BJ (cell line): ENCODE data around the gene SSH3. TPM values are rescaled to one million over a fixed set of nuclear protein-coding genes. Genes with fewer than 3 reads are reported as not detected.
A peak's percentile ranks its signal among the peaks of the same experiment; 100 is the strongest.

Experiments used
- CTCF ChIA-PET: fragments of 350-600 bp; formaldehyde crosslinking; extraction: SDS; loops from one replicate; lab custom pipeline; 2021; ENCODE audit warnings: antibody characterized with exemption, inconsistent platforms; lab: Yijun Ruan, JAX
- POLR2A ChIA-PET: fragments of 300-600 bp; sonication (Branson Sonifier 250); formaldehyde crosslinking; extraction: SDS; loops from one replicate; lab custom pipeline; 2021; ENCODE audit warnings: antibody characterized with exemption; lab: Charles Lee
- DNase-seq: peaks from one replicate; pipeline ENCODE4 v3.0.0-alpha.2; 2011; ENCODE audit warnings: low read depth
- H3K27me3 ChIP-seq: 2 replicates; pipeline ENCODE4 v1.6.0; 2011; ENCODE audit warnings: low read length; ENCODE audit not compliant: control insufficient read depth, insufficient read depth
- H3K36me3 ChIP-seq: 2 replicates; pipeline ENCODE4 v1.5.1; 2011; ENCODE audit warnings: low read length; ENCODE audit not compliant: control insufficient read depth, insufficient read depth
- H3K4me3 ChIP-seq: 2 replicates; pipeline ENCODE4 v1.5.1; 2011; ENCODE audit warnings: low read depth, mild to moderate bottlenecking, control low read depth, low read length
- polyA plus RNA-seq: library from polyadenylated mRNA; depleted of rRNA; stranded (reverse); fragments of >200 nt; gene quantifications from 2 replicates; pipeline ENCODE4 v1.2.3, GENCODE V29; 2011
- TF ChIP-seq, protein P1 (sequence below): IDR thresholded peaks from 2 replicates; pipeline ENCODE4 v1.5.1; 2011; ENCODE audit warnings: low read depth, mild to moderate bottlenecking, control low read depth, inconsistent platforms, low read length, moderate library complexity; ENCODE audit not compliant: insufficient read depth

SSH3 gene
- polyA plus RNA-seq, 1 experiment: 22.1 TPM

DNA sequence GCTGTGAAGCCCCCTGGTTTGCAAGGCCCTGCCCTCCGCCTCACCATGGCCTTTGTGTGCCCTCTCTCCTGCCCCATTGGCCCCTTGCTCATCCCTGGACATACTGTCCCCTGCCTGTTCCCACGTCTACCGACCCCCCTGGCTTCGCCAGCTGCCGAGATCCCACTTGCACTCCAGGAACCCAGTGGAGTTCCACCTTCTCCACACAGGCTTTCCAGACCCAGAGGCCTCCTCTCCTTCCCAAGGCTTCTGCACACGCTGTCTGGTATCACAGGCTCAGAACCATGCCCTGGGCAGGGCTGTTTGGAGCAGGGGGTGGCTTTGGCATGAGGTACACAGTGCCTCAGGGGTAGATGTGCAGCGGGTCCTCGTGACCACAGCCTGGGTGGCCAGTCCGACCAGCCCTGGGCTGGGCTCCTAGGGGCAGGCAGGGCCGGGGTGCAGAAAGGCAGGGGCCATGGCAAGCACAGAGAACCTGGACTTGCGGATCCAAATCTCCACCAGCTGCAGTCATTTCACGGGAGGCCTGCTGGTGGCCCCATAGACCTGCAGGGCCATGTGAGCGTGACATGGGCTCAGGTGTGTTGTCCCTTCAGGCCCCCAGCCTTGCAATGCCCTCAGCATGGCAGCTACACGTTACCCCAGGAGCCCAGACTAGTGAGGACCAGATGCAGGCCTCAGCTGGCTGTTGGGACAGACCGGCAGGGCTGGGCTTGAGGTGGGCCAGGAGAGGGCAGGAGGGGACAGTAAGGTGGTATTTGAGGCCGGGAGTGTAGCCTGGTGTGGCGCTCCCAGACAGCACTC is 27.5 kb upstream of the SSH3 start:
- Histone ChIP-seq H3K4me3 (no peak overlapping the region), H3K36me3 (peaks cover 17% of the 10 kb centered on the region), H3K27me3 (no peaks in the 10 kb centered on the region)
- TF ChIP-seq, protein P1, sequence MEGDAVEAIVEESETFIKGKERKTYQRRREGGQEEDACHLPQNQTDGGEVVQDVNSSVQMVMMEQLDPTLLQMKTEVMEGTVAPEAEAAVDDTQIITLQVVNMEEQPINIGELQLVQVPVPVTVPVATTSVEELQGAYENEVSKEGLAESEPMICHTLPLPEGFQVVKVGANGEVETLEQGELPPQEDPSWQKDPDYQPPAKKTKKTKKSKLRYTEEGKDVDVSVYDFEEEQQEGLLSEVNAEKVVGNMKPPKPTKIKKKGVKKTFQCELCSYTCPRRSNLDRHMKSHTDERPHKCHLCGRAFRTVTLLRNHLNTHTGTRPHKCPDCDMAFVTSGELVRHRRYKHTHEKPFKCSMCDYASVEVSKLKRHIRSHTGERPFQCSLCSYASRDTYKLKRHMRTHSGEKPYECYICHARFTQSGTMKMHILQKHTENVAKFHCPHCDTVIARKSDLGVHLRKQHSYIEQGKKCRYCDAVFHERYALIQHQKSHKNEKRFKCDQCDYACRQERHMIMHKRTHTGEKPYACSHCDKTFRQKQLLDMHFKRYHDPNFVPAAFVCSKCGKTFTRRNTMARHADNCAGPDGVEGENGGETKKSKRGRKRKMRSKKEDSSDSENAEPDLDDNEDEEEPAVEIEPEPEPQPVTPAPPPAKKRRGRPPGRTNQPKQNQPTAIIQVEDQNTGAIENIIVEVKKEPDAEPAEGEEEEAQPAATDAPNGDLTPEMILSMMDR: no peak
- CTCF ChIA-PET: no interaction called here
- POLR2A ChIA-PET: no interaction called here
- no peak for DNase-seq

GRCh38 chr11:67276781-67277230 is 26.5 kb upstream of the SSH3 start:
- H3K4me3 ChIP-seq: no peak overlapping the region; the same call in 1 of the 2 replicates
- POLR2A ChIA-PET: no interaction called here
- peaks cover 27% of the 10 kb centered on the region for H3K36me3 ChIP-seq
- DNase-seq: no peak
- H3K27me3 ChIP-seq: no peaks in the 10 kb centered on the region
- CTCF ChIA-PET: interaction anchor here (0.8 to 2.0 kb wide), 7 partner anchors 9 to 196 kb away, joined by 3 to 13 read pairs (median 5); no protein-coding TSS in a partner anchor
- TF ChIP-seq, protein P1: peak; percentile 44

GRCh38 chr11:67277231-67277961 is 25.9 kb upstream of the SSH3 start:
- H3K4me3 ChIP-seq: peak overlapping the region; percentile 34
- no peaks in the 10 kb centered on the region for H3K27me3 ChIP-seq
- no peak for DNase-seq
- POLR2A ChIA-PET: no interaction called here
- H3K36me3 ChIP-seq: peaks cover 32% of the 10 kb centered on the region
- TF ChIP-seq, protein P1: no peak
- CTCF ChIA-PET: interaction anchor here (0.8 to 2.0 kb wide), 9 partner anchors 9 to 196 kb away, joined by 3 to 13 read pairs (median 5); partner anchors contain the start of gene ANKRD13D

GRCh38 chr11:67278135-67278938 is 25.0 kb upstream of the SSH3 start:
- Histone ChIP-seq H3K4me3 (no peak overlapping the region), H3K27me3 (no peaks in the 10 kb centered on the region), H3K36me3 (peaks cover 39% of the 10 kb centered on the region)
- ChIA-PET CTCF (interaction anchor here (1.0 to 2.0 kb wide), 6 partner anchors 15 to 104 kb away, joined by 3 to 13 read pairs (median 6); no protein-coding TSS in a partner anchor), POLR2A (no interaction called here)
- TF ChIP-seq, protein P1: no peak
- DNase-seq: no peak
